ENCODE data around the gene SLC25A17.
A peak's percentile ranks its signal among the peaks of the same experiment; 100 is the strongest.

Gene SLC25A17

DNA sequence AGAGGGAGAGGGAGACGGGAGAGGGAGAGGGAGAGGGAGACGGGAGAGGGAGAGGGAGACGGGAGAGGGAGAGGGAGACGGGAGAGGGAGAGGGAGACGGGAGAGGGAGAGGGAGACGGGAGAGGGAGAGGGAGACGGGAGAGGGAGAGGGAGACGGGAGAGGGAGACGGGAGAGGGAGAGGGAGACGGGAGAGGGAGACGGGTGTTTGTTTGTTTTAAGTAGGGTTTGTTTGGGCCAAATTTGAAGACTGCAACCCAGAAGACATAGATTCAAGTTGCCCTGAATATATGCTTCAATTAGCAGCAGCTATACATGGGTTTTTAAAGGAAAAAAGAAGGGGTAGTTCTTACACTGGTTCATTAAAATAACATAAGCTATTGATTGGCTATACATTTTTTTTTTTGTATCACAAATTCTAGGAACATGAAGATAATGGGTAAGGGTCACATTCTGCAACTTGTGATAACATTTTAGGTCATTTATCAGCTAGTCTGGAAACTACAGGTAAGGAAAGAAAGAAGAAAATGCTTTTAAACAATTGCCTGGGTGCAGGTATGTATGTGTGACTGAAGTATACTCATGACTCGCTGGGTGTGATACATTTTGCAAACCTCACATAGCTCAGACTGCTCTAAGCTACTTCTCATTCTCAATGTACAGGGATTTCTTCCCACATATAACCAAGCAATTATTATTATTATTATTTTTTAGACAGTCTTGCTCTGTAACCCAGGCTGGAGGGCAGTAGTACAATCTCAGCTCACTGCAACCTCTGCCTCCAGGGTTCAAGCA lies 72.5 kb downstream of the SLC25A17 start:
- no peak overlapping the region for H3K4me3 ChIP-seq (ENCODE audit: severe bottlenecking)
- peaks cover 6% of the 10 kb centered on the region for H3K9me3 ChIP-seq (ENCODE audit: severe bottlenecking)
- peaks cover 3% of the 10 kb centered on the region for H3K4me1 ChIP-seq (ENCODE audit: insufficient read depth, poor library complexity, severe bottlenecking)
- DNase-seq (ENCODE audit: low spot score) (no peak), ATAC-seq (ENCODE audit: low read depth) (peak; percentile 95)
- TF ChIP-seq, protein P1, sequence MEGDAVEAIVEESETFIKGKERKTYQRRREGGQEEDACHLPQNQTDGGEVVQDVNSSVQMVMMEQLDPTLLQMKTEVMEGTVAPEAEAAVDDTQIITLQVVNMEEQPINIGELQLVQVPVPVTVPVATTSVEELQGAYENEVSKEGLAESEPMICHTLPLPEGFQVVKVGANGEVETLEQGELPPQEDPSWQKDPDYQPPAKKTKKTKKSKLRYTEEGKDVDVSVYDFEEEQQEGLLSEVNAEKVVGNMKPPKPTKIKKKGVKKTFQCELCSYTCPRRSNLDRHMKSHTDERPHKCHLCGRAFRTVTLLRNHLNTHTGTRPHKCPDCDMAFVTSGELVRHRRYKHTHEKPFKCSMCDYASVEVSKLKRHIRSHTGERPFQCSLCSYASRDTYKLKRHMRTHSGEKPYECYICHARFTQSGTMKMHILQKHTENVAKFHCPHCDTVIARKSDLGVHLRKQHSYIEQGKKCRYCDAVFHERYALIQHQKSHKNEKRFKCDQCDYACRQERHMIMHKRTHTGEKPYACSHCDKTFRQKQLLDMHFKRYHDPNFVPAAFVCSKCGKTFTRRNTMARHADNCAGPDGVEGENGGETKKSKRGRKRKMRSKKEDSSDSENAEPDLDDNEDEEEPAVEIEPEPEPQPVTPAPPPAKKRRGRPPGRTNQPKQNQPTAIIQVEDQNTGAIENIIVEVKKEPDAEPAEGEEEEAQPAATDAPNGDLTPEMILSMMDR (IDR thresholded peaks at IDR 0.05; ENCODE audit: poor library complexity, severe bottlenecking): no peak
- no peaks in the 10 kb centered on the region for H3K36me3 ChIP-seq (ENCODE audit: low read depth)
- H3K27me3 ChIP-seq (ENCODE audit: insufficient read depth, poor library complexity, severe bottlenecking): no peaks in the 10 kb centered on the region
- no peak overlapping the region for H3K27ac ChIP-seq (ENCODE audit: poor library complexity, severe bottlenecking)

DNA sequence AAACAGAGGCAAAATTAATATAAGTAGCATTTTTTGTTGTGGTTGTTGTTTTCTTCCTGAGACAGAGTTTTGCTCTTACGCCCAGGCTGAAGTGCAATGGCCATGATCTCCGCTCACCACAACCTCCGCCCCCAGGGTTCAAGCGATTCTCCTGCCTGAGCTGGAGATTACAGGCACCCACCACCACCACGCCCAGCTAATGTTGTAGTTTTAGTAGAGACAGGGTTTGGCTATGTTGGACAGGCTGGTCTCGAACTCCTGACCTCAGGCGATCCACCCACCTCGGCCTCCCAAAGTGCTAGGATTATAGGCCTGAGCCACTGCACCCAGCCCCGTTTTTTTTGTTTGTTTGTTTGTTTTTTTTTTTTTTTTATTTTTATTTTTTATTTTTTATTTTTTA lies 75.4 kb downstream of the SLC25A17 start:
- TF ChIP-seq, protein P1 (IDR thresholded peaks at IDR 0.05; ENCODE audit: poor library complexity, severe bottlenecking): no peak
- H3K9me3 ChIP-seq (ENCODE audit: severe bottlenecking): peaks cover 6% of the 10 kb centered on the region
- no peak overlapping the region for H3K27ac ChIP-seq (ENCODE audit: poor library complexity, severe bottlenecking)
- no peaks in the 10 kb centered on the region for H3K27me3 ChIP-seq (ENCODE audit: insufficient read depth, poor library complexity, severe bottlenecking)
- DNase-seq (ENCODE audit: low spot score) (no peak), ATAC-seq (ENCODE audit: low read depth) (no peak)
- no peaks in the 10 kb centered on the region for H3K36me3 ChIP-seq (ENCODE audit: low read depth)
- H3K4me3 ChIP-seq (ENCODE audit: severe bottlenecking): no peak overlapping the region
- peaks cover 3% of the 10 kb centered on the region for H3K4me1 ChIP-seq (ENCODE audit: insufficient read depth, poor library complexity, severe bottlenecking)

DNA sequence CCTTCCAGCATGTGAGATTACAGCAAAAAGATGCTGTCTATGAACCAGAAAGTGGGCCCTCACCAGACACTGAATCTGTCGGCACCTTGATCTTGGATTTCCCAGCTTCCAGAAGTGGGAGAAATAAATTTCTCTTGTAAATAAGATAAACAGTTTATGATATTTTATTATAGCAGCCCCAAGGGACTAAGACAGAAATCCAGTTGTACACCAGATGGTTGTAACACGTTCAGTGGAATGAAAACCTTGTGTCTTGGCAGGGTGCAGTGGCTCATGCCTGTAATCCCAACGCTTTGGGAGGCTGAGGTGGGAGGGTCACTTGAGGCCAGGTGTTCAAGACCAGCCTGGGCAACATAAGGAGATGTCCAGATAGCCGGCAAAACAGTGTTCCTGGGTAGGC lies 78.0 kb downstream of the SLC25A17 start:
- H3K27ac ChIP-seq (ENCODE audit: poor library complexity, severe bottlenecking): no peak overlapping the region
- no peak for DNase-seq (ENCODE audit: low spot score)
- H3K4me1 ChIP-seq (ENCODE audit: insufficient read depth, poor library complexity, severe bottlenecking): no peaks in the 10 kb centered on the region
- H3K27me3 ChIP-seq (ENCODE audit: insufficient read depth, poor library complexity, severe bottlenecking): no peaks in the 10 kb centered on the region
- H3K4me3 ChIP-seq (ENCODE audit: severe bottlenecking): no peak overlapping the region
- no peak for ATAC-seq (ENCODE audit: low read depth)
- TF ChIP-seq, protein P1 (IDR thresholded peaks at IDR 0.05; ENCODE audit: poor library complexity, severe bottlenecking): no peak
- no peaks in the 10 kb centered on the region for H3K9me3 ChIP-seq (ENCODE audit: severe bottlenecking)
- no peaks in the 10 kb centered on the region for H3K36me3 ChIP-seq (ENCODE audit: low read depth)

DNA sequence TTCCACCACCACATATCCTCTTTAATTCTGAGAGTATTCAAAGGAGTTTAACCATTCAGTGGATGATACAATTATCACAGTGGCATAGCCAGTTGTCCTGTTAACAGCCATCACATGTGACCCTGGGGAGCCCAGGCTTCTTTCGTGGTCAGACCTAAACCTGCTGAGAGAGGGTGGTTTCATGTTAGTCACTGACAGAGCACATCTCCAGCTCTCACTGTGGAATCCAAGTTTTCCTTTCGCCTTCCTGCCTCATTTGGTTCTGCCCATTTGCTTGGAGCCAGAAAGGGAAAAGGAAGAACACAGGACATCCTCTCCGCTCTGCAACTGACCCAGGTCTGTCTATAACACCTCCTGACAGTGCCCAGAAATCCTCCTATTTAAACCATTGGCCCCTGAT lies 79.4 kb downstream of the SLC25A17 start:
- no peak for ATAC-seq (ENCODE audit: low read depth)
- Histone ChIP-seq H3K9me3 (ENCODE audit: severe bottlenecking) (no peaks in the 10 kb centered on the region), H3K27me3 (ENCODE audit: insufficient read depth, poor library complexity, severe bottlenecking) (no peaks in the 10 kb centered on the region), H3K4me1 (ENCODE audit: insufficient read depth, poor library complexity, severe bottlenecking) (no peaks in the 10 kb centered on the region), H3K27ac (ENCODE audit: poor library complexity, severe bottlenecking) (no peak overlapping the region), H3K4me3 (ENCODE audit: severe bottlenecking) (no peak overlapping the region), H3K36me3 (ENCODE audit: low read depth) (no peaks in the 10 kb centered on the region)
- no peak for DNase-seq (ENCODE audit: low spot score)
- TF ChIP-seq, protein P1 (IDR thresholded peaks at IDR 0.05; ENCODE audit: poor library complexity, severe bottlenecking): no peak

DNA sequence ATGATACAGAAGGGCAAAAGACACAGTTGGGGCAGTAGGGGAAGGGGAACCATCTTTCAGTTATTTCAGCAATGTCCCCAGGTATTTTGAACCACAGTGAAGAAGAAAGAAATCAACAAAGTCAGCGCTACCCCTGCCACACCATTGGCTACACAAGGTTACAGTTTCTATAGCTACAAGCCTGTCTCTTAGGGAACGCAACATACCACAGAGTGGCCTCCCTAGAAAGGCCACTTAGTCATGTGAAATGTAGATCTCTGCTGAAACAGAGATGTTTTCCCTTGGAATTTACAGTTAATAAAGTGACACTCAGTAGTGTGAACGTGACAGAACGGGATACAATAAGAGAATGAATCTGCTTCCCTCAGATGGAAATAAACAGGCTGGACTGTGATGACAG lies 85.2 kb downstream of the SLC25A17 start:
- no peak for ATAC-seq (ENCODE audit: low read depth)
- H3K27me3 ChIP-seq (ENCODE audit: insufficient read depth, poor library complexity, severe bottlenecking): no peaks in the 10 kb centered on the region
- peaks cover 20% of the 10 kb centered on the region for H3K4me1 ChIP-seq (ENCODE audit: insufficient read depth, poor library complexity, severe bottlenecking)
- no peaks in the 10 kb centered on the region for H3K9me3 ChIP-seq (ENCODE audit: severe bottlenecking)
- no peak overlapping the region for H3K27ac ChIP-seq (ENCODE audit: poor library complexity, severe bottlenecking)
- no peak overlapping the region for H3K4me3 ChIP-seq (ENCODE audit: severe bottlenecking)
- no peaks in the 10 kb centered on the region for H3K36me3 ChIP-seq (ENCODE audit: low read depth)
- TF ChIP-seq, protein P1 (IDR thresholded peaks at IDR 0.05; ENCODE audit: poor library complexity, severe bottlenecking): no peak
- no peak for DNase-seq (ENCODE audit: low spot score)

Measured in RWPE2 (cell line).